ENCODE results near the gene PDIA6. TPM values are rescaled to one million over a fixed set of nuclear protein-coding genes. Genes with fewer than 3 reads are reported as not detected.
"Not testable (repeated sequence)": the region's sequence is repeated elsewhere in the genome, so short reads cannot be mapped to it uniquely, and the experiment has no call there.

PDIA6 gene
- total RNA-seq, 1 donor from 2014 or later: 125 TPM

- intact Hi-C loops (cut with DNase I): loop anchor here (1.0 kb wide), 1 partner anchor 193 kb away; no protein-coding TSS in a partner anchor
- ATAC-seq: peak; percentile 71
- peak; percentile 81 for DNase-seq (ENCODE audit: missing footprints)
These were observed 22.7 kb upstream of the PDIA6 start for GRCh38 chr2:10835052-10835970.

GRCh38 chr2:10834068-10834655, 21.6 kb upstream of the PDIA6 start:
- intact Hi-C loops (cut with DNase I): loop anchor here (5.0 kb wide), 1 partner anchor 78 kb away; the partner anchor contains the start of gene KCNF1
- DNase-seq (ENCODE audit: missing footprints): no peak
- ATAC-seq: no peak

GRCh38 chr2:10833021-10833420, 20.4 kb upstream of the PDIA6 start:
- ATAC-seq (no peak), DNase-seq (ENCODE audit: missing footprints) (no peak)
- intact Hi-C loops (cut with DNase I): loop anchor here (2.0 to 5.0 kb wide), 2 partner anchors 79 to 124 kb away; partner anchors contain the start of gene KCNF1

- ATAC-seq: peak; percentile 81
- DNase-seq (ENCODE audit: missing footprints): peak; percentile 90
- intact Hi-C loops (cut with DNase I): loop anchor here (1.0 to 5.0 kb wide), 3 partner anchors 80 to 292 kb away; partner anchors contain the start of gene KCNF1
These were observed 19.8 kb upstream of the PDIA6 start for GRCh38 chr2:10832203-10832936.

GRCh38 chr2:10831400-10831985, 18.9 kb upstream of the PDIA6 start:
- DNase-seq (ENCODE audit: missing footprints) (no peak), ATAC-seq (no peak)

GRCh38 chr2:10830641-10831399, 18.2 kb upstream of the PDIA6 start:
- intact Hi-C loops (cut with DNase I): loop anchor here (5.0 kb wide), 1 partner anchor 81 kb away; the partner anchor contains the start of gene KCNF1
- DNase-seq (ENCODE audit: missing footprints) (no peak), ATAC-seq (no peak)

More at GRCh38 chr2:10831400-10831985, 18.9 kb upstream of the PDIA6 start:
- intact Hi-C loops (cut with DNase I): loop anchor here (5.0 kb wide), 1 partner anchor 81 kb away; the partner anchor contains the start of gene KCNF1

GRCh38 chr2:10830203-10830602, 17.6 kb upstream of the PDIA6 start:
- ATAC-seq: no peak
- intact Hi-C loops (cut with DNase I): loop anchor here (5.0 kb wide), 1 partner anchor 82 kb away; the partner anchor contains the start of gene KCNF1
- DNase-seq (ENCODE audit: missing footprints): no peak

- no peak for ATAC-seq
- intact Hi-C loops (cut with DNase I): no loop called here
- no peak for DNase-seq (ENCODE audit: missing footprints)
These were observed 16.7 kb upstream of the PDIA6 start for GRCh38 chr2:10829299-10829698.

- ATAC-seq (no peak), DNase-seq (ENCODE audit: missing footprints) (no peak)
- intact Hi-C loops (cut with DNase I): no loop called here
These were observed 15.8 kb upstream of the PDIA6 start for GRCh38 chr2:10828346-10828745.

- intact Hi-C loops (cut with DNase I): no loop called here
- no peak for DNase-seq (ENCODE audit: missing footprints)
- no peak for ATAC-seq
These were observed 14.0 kb upstream of the PDIA6 start for GRCh38 chr2:10826625-10827024.

- intact Hi-C loops (cut with DNase I): no loop called here
- ATAC-seq (no peak), DNase-seq (ENCODE audit: missing footprints) (no peak)
These were observed 13.4 kb upstream of the PDIA6 start for GRCh38 chr2:10826026-10826425.

- no peak for ATAC-seq
- intact Hi-C loops (cut with DNase I): no loop called here
- DNase-seq (ENCODE audit: missing footprints): no peak
These were observed 11.6 kb upstream of the PDIA6 start for GRCh38 chr2:10824191-10824590.

GRCh38 chr2:10820978-10821695, 8.6 kb upstream of the PDIA6 start:
- no peak for DNase-seq (ENCODE audit: missing footprints)
- intact Hi-C loops (cut with DNase I): no loop called here
- ATAC-seq: peak; percentile 49

GRCh38 chr2:10820562-10820961, 8.0 kb upstream of the PDIA6 start:
- DNase-seq (ENCODE audit: missing footprints): peak; percentile 85
- intact Hi-C loops (cut with DNase I): no loop called here
- peak; percentile 38 for ATAC-seq

- no peak for ATAC-seq
- intact Hi-C loops (cut with DNase I): no loop called here
- DNase-seq (ENCODE audit: missing footprints): no peak
These were observed 7.2 kb upstream of the PDIA6 start for GRCh38 chr2:10819714-10820314.

GRCh38 chr2:10818984-10819383, 6.4 kb upstream of the PDIA6 start:
- DNase-seq (ENCODE audit: missing footprints): no peak
- no peak for ATAC-seq
- intact Hi-C loops (cut with DNase I): no loop called here

- DNase-seq (ENCODE audit: missing footprints); intact Hi-C loops (cut with DNase I); ATAC-seq: not testable (repeated sequence)
These were observed 5.7 kb upstream of the PDIA6 start for GRCh38 chr2:10818305-10818704.
